Activated naive CD8-positive, alpha-beta T cell treated with anti-CD3 and anti-CD28 coated beads, Interleukin-2, amount 50 U/mL, for 16 hours (primary cell): ENCODE data around the gene MRPL21.
"Not testable (repeated sequence)": the region's sequence is repeated elsewhere in the genome, so short reads cannot be mapped to it uniquely, and the experiment has no call there.

Source experiments
- DNase-seq: peaks from one replicate; pipeline ENCODE4 v3.0.0-alpha.2; 2020; ENCODE audit warnings: low read depth, low spot score

MRPL21 gene

DNA sequence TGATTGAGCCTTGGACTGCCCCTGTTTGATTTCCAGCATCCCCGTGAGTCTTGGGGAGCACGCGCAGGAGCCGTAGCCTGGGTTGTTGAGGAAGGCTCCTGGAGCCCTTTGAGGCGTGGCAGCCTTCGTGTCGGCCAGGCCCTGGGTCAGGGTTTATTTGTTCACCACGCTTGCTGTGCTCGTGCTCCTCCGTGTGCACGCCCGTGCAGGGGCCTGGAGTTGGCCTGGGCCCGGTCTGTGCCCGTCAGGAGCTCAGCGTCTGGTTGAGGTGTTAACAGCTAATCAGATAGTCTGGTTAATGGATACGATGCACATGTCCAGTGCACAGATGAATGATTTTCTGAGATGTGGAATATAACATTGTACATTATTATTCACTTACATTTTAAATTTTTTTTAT is 8.1 kb upstream of the MRPL21 start:
- no peak for DNase-seq

DNA sequence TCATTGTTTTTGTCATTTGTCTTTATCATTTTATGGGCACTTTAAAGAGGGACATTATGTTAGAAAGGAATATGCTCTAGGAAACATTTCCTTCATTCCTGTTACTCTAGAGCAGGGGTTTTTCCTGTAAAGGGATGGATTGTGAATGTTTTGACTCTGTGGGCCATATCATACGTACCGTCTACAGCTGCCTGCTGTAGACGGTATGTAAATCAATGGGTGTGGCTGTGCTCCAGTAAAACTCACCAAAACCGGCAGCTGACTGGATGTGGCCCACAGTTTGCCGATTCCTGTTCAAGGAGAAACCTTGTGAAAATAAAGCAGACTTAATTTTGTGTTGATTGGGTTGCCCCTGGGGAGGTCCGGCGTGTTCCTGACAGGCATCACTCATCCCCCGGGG is 7.3 kb upstream of the MRPL21 start:
- DNase-seq, result no peak

DNA sequence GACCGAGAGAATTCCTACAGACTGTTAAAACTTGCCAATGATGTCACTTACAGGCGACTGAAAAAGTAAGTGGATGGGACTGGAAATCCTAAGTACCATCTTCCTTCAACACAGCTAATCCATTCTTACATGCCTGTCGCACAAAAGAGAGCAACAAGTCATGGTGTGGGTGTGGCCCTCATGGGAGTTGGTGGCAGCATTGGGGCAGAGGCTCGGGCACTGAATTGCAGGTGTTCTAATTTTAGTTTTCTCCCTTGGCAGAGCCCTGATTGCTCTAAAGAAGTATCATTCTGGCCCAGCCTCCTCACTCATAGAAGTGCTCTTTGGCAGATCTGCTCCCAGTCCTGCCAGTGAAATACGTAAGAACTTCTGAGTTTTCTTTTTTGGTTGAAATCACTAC is 4.6 kb upstream of the MRPL21 start:
- no peak for DNase-seq

DNA sequence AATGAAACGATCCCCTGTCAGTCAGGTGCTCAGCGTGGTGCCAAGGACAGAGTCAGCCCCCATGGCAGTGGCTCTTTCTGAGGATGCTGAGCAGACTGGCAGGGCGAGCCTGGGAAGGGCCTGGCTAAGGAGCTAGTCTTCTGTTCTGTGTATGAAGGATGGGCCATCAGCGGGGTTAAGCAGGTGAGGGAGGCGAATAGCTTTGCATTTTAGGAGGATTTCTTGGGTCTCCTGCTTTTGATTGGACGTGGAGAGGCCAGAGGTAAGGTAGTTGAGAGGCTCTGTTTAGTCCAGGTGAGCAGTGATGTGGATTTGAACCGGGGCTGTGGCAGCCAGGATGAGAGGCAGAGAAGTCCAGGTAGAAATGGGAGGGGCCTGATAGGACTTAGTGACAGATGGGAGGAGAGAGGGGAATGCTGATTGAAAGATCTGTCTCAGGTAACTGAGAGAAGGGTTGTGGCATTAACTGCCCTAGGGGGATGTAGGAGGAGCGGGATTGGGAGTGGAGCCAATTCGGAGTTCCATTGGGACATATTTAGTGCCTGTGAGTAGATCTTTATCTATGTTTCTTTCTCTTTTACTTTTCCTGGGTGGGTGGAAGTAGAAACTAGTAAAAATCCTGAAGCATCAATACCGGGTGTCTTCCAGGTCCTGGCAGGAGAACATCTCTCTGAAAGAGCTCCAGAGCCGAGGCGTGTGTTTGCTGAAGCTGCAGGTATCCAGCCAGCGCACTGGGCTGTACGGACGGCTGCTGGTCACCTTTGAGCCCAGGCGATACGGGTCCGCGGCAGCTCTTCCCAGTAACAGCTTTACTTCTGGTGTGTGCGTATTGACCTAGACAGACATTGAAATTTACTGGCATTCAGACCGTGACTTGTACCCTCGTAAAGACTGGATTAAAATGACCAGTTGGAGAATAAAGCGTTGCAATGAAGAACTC is 2.1 kb upstream of the MRPL21 start:
- DNase-seq, result no peak

DNA sequence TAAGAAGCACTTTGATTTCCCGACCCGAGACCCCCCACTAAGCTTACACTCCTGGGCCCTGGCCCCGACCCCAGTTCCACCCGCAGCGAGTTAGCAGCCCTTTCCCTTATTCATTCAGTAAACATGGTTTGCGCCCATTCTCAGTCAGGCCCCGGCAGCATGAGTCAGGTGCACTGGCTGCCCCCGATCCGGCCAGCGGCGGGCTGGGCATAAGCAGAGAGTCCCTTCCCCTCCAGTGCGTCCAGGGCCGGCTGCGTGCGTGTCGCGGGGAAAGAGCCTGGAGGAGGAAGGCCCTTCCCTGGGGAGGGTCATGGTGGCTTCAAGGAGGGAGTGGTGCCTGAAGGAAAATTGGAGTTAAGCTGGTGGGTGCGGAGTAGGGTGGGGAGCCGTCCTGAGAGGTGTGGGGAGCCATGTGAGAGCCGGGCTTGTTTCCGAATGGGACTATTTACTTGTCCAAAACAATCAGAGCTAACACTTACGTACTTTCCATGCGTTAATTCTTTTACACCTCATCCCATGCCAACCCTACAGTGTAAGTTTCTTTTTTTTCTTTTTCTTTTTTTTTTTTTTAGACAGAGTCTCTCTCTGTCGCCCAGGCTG is 716 bp upstream of the MRPL21 start:
- DNase-seq, result no peak

DNA sequence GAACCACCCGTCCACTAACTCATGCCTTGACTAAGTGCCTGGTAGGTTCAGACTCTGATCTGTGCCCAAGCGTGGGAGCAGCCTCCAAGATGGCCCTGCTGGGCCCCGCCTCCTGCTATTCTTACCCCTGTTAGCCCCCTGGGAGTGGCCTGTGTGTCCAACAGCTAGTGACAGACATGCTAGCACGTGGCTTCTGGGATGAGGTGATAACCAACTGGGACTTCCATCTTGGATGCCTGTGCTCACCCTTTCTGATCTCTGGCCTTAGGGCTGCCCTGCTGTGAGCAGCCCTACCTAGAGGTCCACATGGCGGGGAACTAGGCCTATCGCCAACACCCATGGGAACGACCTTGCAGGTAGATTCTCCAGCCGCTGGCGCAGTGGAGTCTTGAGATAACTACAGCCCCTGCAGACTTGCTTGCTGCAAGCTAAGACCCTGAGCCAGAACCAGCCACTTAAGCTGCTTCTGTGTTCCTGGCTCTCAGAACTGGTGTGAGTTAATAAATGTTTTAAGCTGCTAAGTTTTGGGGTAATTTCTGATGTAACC is 2.7 kb downstream of the MRPL21 start:
- DNase-seq, result no peak

DNA sequence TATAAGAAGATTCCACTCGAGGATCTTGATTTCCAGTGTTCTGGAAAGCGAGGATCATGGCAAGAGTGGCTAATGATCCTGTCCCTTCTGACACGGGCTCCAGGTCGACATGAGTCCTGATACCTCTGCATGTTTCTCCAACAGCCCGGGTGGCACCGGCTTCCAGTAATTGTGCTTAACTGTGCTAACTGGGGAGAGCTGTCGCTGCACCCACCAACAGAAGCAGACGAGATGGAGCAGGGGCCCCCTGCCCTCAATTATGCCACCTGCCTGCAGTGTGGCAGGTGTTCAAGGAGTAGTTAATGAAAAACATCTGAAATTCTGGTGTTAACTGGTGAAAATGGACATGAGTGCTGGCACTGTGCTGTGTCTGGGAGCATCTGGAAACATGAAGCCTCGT is 6.2 kb downstream of the MRPL21 start:
- DNase-seq, result no peak

DNA sequence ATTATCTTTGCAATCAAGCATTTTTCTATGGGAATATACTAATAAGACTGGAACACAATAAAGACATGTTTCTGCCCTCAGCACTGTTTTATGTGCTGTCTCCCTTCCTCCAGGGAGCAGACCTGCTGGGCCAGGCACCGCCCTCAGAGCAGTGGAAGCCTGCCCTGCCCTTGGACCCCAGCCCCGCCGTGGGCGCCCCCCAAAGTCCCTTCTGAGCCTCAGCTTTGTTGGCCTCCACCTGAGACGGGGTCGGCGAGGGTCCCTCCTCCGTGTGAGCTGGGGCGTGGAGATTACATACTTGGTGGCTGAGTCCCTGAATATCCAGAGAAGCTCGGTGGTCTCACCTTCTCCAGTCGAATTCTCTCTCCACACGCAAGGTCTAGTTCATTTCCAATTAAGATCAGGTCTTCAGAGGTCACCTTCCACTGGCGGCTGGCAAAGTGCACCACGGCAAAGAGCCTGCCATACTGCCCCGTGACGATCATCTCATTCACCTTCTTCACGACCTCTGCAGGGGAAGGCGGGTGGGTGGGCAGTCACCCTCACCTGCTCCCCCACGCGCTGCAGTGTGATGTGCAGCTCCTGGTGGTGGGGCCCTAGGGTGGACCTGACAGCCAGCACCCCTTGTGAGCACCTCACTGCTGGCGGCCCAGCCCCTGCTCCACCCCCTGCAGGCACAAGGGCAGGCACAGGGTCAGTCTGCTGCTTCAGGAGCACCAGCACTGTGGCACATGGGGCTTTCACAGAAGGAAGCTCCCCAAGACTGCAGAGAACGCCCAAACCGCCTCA is 7.3 kb downstream of the MRPL21 start:
- DNase-seq, result no peak

DNA sequence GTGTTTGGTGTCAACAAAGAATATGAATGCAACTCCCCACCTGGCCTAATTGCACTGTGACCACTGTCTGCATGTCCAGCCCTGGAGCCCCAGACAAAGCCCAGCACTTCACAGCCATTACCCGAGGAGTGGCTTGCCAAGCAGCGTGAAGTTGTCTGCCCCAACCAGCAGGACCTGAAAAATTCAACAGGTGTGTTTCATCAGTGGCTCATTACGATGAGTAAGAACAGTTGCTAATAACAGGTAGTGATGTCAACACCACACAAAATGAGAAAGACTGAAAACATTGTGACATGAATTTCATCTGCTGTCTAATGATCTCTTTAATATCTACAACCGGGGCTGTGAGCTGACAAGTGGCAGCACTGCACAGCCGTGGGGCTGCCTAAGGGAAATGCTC is 10.3 kb downstream of the MRPL21 start:
- DNase-seq, result no peak

DNA sequence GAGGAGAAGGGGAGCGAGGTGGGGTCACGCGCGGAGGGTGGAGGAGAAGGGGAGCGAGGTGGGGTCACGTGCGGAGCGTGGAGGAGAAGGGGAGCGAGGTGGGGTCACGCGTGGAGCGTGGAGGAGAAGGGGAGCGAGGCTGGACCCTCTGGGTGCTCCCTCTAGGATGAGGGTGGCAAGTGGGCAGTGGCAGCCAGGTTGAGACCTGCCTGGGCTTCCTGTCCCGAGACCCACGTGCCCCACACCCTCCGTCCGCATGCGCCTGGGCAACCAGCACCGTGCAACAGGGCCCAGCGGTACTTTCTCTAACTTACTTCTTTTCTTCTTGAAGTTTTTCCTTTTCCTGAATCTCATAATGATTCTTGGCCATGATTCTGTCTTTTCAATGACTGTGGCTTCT is 11.1 kb downstream of the MRPL21 start:
- no peak for DNase-seq

DNA sequence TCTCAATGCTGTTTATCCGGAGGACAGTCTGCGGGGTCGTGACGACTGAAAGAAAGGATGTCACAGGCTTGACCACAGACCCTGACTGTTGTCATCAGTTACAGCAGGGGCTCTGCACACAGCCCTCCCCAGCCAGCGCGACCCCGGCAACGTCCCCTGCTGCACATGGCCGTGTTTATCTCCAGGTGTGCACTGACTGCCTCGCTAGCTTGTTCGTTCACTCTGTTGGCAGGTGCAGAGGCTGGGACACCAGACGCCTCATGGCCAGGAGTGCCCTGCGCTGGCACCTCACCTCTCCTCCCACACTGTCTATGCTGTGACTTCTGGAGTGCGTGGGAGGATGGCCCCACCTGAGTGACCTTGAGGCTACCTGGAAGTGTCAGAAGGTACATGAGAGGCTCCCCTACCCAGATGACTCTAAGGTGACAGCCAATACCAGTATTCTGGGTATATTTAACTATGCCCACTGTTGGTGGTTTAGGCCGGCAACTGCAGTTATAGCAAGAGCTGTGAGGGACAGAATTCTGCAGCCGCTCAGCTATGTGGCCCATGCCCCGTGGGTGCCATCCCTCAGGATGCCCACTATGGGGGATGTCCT is 12.2 kb downstream of the MRPL21 start:
- no peak for DNase-seq

DNA sequence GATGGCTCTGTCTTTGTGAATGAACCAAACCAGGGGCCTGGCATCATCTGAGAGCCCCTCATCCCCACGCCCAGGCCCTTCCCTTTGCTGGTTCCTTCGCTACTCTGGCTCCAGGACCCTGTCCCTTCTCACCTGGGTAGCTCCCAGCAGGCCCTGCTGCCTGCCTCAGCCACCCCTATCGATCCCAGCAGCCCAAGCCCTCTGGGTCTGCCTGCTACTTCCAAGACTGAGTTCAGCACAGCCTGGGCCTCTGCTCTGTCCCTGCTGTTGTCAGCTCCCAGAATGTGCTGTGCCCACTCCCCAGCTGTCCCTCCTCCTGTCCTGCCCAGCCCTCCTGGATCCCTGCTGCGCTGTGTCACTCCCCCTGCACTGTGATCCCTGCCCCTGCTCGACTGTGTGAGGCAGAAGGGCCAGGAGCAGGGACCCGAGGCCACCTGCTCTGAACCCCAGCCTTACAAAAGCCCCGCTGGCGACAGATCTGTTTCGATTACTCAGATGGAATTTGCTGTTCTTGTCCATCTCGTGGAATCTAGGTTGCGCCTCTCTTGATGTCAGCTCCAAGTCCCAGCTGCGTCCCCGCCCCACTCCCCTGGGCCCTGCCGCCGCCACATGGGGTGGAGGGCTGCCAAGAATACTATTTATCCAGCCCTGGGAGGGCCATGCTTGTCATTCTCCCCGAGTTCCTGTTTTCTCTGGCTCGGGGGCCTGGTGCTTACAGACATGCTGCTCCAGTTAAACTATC is 13.0 kb downstream of the MRPL21 start:
- no peak for DNase-seq

DNA sequence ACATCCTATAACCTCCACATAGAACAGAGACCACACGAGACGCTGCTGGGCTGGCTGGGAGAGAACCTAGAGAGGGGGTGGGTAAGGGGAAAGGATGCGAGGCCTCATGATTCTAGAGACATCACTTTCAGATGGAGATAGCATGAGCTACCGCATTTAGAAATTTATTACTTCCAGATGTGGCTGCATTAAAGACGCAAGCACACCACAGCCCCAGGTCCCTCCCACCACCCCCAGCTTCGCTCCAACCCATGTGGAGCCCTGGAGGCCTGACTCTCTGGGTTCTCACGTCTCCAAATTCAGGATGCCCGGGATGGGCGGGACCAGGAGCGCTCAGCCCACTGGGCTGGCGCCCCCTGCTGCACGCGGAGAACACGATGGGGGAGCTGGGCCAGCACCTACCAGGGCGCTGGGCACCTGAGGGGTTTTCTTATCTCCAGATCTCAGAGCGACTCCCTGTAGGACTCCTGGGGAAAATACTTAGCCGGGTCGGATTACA is 13.6 kb downstream of the MRPL21 start:
- no peak for DNase-seq

DNA sequence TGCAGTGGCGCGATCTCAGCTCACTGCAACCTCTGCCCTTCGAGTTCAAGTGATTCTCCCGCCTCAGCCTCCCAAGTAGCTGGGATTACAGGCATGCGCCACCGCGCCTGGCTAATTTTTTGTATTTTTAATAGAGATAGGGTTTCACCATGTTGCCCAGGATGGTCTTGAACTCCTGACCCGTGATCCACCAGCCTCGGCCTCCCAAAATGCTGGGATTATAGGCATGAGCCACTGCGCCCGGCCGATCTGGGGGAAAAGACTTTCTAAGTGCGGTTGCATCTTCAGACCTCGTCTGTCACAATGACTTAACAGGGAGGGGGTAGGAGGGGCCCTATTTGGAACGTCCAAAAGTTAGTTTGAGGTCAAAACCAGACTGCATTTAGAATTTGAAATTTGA is 18.8 kb downstream of the MRPL21 start:
- DNase-seq, result not testable (repeated sequence)

DNA sequence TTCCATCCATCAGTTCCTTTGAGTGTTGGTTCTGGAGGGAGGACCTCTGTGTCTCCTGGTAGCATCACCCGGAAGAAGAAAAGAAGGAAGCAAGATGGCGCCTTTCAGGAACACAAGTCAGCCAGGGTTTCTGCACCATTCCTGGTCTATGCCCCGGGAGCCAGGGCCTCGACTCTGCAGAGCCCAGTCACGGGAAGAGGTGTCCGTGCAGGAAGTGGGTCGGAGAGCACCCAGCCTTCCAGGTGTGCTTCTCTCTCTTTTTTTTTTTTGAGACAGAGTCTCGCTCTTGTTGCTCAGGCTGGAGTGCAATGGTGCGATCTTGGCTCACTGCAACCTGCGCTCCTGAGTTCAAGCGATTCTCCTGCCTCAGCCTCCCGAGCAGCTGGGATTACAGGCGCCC is 21.2 kb downstream of the MRPL21 start:
- no peak for DNase-seq

DNA sequence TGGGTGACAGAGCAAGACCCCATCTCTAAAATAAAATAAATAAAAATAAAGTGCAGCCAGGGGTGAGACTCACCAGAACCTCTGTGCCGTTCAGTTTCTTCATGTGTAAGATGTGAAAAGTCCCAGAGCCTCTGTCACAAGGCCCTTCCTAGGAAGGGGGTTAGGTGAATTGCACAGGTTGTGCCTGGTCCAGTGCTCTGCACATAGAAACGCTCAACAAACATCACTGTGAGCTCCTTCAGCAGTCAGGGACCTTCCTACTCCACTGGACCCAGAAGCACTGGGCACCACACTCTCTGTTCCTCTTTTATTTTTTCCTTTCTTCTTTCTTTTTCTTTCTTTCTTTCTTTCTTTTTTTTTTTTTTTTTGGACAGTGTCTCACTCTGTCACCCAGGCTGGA is 22.3 kb downstream of the MRPL21 start:
- no peak for DNase-seq

DNA sequence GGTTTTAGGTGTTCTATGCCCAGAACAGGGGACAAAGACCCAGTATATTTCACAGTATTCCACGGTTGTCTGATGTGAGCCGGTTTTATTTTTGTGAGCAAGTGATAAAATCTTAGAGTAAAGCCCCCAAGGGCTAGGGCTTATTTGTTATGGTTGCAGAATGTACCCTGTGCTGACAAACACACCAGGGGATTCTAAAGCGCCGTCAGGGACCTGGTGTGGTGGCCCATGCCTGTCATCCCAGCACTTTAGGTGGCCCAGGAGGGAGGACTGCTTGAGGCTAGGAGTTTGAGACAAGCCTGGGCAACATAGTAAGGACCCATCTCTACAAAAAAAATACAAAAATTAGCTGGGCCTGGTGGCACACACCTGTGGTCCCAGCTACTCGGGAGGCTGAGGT is 22.8 kb downstream of the MRPL21 start:
- no peak for DNase-seq

DNA sequence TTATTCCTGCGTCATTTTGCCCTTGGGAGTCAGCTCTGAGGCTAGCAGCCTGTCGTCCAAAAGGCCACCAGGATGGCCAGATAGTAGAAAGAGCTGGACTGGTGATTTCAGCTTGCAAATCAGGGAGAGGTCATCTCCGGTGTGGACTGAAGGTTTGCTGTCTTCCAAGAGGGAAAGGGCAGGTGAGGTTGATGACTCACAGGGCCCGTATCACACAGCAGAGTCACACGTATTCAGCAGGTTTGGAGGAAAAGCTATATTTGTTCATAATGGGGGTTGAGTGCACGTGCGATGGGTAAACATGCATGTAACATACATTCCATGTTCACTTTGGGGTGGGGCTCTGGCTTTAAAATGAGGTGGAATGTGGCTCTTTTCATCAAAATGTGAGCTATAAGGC is 25.6 kb downstream of the MRPL21 start:
- no peak for DNase-seq

DNA sequence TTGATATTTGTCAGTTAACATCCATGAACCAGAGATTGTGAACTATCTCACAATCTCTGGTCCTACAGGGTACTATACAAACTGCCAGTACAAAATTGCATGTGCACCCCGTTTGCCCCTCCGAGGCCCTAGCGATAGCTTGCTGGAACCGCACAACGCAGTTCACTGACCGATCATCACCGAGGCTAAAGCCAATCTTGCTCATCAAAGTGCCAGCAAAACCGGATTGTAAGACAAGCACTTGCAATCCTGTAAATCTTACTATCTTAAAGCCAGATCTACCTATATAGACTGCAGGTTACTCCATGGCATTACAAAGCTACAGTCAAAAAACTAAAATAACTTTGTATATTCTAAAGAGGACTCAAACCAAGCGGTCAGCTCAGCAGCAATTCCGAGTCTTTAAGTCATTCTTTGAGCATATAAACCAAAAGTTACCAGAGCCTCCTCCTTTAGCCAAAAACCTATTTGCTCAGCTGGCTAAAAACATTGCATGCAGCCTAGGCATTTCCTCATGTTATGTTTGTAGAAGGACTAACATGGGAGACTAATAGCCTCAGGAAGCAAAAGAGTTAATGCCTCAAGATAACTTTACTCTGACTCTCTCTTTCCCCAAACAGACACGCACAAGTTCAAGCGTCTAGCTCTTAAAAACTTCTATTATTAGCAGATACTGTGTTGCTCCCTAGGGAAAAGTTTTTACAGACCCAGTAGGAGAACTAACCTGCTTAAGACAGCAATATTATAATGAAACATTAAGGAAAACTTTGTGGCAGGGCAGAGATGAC is 31.2 kb downstream of the MRPL21 start:
- DNase-seq, result no peak

DNA sequence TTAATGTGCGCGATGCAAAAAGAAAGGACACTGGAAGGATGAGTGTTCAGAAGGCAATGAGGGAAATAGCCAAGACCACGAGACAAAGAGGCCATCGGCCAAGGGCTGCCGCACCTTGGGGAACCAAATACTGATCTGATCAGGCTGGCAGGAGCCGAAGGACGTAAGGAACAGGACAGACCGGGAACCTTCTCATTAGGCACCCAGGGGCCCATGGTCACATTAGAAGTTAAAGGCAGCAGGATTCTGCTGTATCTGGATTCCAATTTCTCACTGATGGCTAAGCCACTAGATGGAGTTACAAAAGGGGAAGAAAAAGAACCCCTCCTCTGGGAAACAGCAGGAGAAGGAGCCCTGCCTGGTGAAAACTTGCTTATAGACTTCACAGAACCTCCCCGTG is 33.2 kb downstream of the MRPL21 start:
- no peak for DNase-seq
